Tibial nerve (tissue), 4 donors: ENCODE data around the gene TMEM147. TPM values are rescaled to one million over a fixed set of nuclear protein-coding genes. Genes with fewer than 3 reads are reported as not detected.

Source experiments
- DNase-seq, 2 donors: peaks; one replicate each; pipeline ENCODE4 v3.0.0-alpha.2; 2019; ENCODE audit warnings: low spot score in 2 of 2
- H3K27ac ChIP-seq, 4 donors: fragments of 200-600 bp; sonication (generic) in 3 of 4; one replicate each; pipeline ENCODE4 v1.5.1; 2017 to 2019; ENCODE audit warnings: mild to moderate bottlenecking in 1 of 4
- H3K27me3 ChIP-seq, 2 donors: fragments of 200-600 bp; sonication (generic) in 1 of 2; one replicate each; pipeline versions ENCODE4 v1.5.1 to v1.6.0; 2017 to 2019
- H3K36me3 ChIP-seq, 3 donors: fragments of 200-600 bp; sonication (generic); one replicate each; pipeline ENCODE4 v1.5.1; 2018 to 2019
- H3K4me1 ChIP-seq, 4 donors: fragments of 200-600 bp; sonication (generic) in 3 of 4; one replicate each; pipeline ENCODE4 v1.5.1; 2017 to 2019
- H3K4me3 ChIP-seq, 4 donors: fragments of 200-600 bp; sonication (generic) in 3 of 4; one replicate each; pipeline ENCODE4 v1.5.1; 2017 to 2019; ENCODE audit warnings: mild to moderate bottlenecking in 1 of 4, moderate library complexity in 1 of 4
- H3K9me3 ChIP-seq, 4 donors: fragments of 200-600 bp; sonication (generic) in 3 of 4; one replicate each; pipeline ENCODE4 v1.5.1; 2017 to 2019
- EP300 ChIP-seq, 2 donors: sonication (generic); formaldehyde crosslinking; IDR thresholded peaks; one replicate each; pipeline ENCODE4 v1.6.1; 2017; ENCODE audit warnings: antibody characterized with exemption in 2 of 2, mild to moderate bottlenecking in 1 of 2
- POLR2A ChIP-seq, 2 donors: fragments of 450-650 bp; IDR thresholded peaks; one replicate each; pipeline ENCODE4 v1.6.1; 2017; ENCODE audit warnings: antibody characterized with exemption in 2 of 2, mild to moderate bottlenecking in 2 of 2, moderate library complexity in 2 of 2
- WGBS, 2 donors: methylation state at CpG; one replicate each; pipeline ENCODE4 v1.1.5; 2018; 5-methylcytosine and 5-hydroxymethylcytosine counted together
- total RNA-seq, 4 donors: library from RNA; depleted of rRNA; stranded (reverse); fragments of >200 nt; gene quantifications; one replicate each; pipeline ENCODE4 v1.1.0, GENCODE V29; 2016
- TF ChIP-seq, protein P1 (sequence below), 5 experiments: fragments of 200-600 bp in 3 of 5; fragments of 450-650 bp in 2 of 5; sonication (generic) in 3 of 5; IDR thresholded peaks; one replicate each; pipeline ENCODE4 v1.5.1; 2016 to 2019; ENCODE audit warnings: antibody characterized with exemption in 5 of 5, mild to moderate bottlenecking in 3 of 5, moderate library complexity in 2 of 5

Gene TMEM147
- total RNA-seq, 4 donors from 2014 or later, result 63.8 to 103 (median 68.2) TPM

DNA sequence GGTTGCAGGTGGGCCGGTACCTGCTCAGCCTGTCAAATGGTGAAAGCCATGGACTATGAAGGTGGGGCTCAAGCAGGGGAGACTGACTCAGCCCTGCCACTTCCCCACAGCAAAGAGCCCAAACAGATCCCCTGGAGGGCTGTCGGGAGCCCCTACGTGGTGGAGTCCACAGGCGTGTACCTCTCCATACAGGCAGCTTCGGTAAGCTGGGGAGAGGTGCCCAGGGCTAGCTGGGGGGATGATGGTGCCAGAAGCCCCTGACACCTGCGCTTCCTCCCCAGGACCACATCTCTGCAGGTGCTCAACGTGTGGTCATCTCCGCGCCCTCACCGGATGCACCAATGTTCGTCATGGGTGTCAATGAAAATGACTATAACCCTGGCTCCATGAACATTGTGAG, 3.2 kb upstream of the TMEM147 start:
- WGBS, 2 donors, result 89 to 92% methylated on average over 10 to 11 of the region's 11 CpGs
- H3K4me1 ChIP-seq, result peaks cover 0 to 30% (median 15%) of the 10 kb centered on the region in 4 donors
- no peak overlapping the region for H3K4me3 ChIP-seq
- H3K27me3 ChIP-seq, result no peaks in the 10 kb centered on the region
- H3K9me3 ChIP-seq, result no peaks in the 10 kb centered on the region
- peaks cover 0 to 30% (median 0%) of the 10 kb centered on the region in 3 donors for H3K36me3 ChIP-seq
- H3K27ac ChIP-seq, result no peak overlapping the region
- no peak for DNase-seq
- TF ChIP-seq POLR2A (IDR thresholded peaks at IDR 0.05), result no peak
- TF ChIP-seq, protein P1, sequence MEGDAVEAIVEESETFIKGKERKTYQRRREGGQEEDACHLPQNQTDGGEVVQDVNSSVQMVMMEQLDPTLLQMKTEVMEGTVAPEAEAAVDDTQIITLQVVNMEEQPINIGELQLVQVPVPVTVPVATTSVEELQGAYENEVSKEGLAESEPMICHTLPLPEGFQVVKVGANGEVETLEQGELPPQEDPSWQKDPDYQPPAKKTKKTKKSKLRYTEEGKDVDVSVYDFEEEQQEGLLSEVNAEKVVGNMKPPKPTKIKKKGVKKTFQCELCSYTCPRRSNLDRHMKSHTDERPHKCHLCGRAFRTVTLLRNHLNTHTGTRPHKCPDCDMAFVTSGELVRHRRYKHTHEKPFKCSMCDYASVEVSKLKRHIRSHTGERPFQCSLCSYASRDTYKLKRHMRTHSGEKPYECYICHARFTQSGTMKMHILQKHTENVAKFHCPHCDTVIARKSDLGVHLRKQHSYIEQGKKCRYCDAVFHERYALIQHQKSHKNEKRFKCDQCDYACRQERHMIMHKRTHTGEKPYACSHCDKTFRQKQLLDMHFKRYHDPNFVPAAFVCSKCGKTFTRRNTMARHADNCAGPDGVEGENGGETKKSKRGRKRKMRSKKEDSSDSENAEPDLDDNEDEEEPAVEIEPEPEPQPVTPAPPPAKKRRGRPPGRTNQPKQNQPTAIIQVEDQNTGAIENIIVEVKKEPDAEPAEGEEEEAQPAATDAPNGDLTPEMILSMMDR (IDR thresholded peaks at IDR 0.05), result no peak
- no peak for TF ChIP-seq EP300 (IDR thresholded peaks at IDR 0.05)

DNA sequence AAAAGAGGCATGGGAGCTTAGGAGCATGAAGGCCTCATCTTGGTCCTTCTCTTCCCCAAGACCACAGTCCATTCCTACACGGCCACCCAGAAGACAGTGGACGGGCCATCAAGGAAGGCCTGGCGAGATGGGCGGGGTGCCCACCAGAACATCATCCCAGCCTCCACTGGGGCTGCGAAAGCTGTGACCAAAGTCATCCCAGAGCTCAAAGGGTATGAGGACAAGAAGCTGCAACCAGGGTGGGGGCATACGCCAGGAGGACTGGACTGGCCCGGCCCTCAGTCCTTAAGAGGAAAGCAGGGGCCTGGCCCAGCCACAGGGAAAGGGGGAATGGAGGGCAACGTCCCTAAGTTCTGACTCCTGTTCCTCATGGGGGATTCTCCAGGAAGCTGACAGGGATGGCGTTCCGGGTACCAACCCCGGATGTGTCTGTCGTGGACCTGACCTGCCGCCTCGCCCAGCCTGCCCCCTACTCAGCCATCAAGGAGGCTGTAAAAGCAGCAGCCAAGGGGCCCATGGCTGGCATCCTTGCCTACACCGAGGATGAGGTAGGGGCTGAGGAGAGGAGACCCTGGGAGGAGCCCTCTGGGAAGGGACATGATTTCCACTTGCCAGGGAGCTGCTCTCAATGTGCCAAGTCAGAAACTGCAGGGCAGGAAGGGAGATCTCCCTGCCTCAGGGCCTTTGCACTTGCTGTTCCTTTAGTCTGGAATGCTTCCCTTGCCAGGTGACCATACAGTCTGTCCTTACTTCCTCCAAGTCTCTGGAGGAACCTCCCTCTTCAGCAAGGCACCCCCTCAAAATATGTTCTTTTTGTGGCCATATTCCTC, 1.9 kb upstream of the TMEM147 start:
- H3K36me3 ChIP-seq, result peaks cover 0 to 42% (median 0%) of the 10 kb centered on the region in 3 donors
- no peaks in the 10 kb centered on the region for H3K9me3 ChIP-seq
- TF ChIP-seq, protein P1 (IDR thresholded peaks at IDR 0.05), result no peak
- TF ChIP-seq POLR2A (IDR thresholded peaks at IDR 0.05) (no peak), EP300 (IDR thresholded peaks at IDR 0.05) (no peak)
- no peak overlapping the region for H3K4me3 ChIP-seq
- 91% methylated on average over 15 of the region's 15 CpGs for WGBS, 2 donors
- H3K27ac ChIP-seq, result no peak overlapping the region
- no peaks in the 10 kb centered on the region for H3K27me3 ChIP-seq
- peaks cover 0 to 31% (median 15%) of the 10 kb centered on the region in 4 donors for H3K4me1 ChIP-seq
- DNase-seq, result no peak

DNA sequence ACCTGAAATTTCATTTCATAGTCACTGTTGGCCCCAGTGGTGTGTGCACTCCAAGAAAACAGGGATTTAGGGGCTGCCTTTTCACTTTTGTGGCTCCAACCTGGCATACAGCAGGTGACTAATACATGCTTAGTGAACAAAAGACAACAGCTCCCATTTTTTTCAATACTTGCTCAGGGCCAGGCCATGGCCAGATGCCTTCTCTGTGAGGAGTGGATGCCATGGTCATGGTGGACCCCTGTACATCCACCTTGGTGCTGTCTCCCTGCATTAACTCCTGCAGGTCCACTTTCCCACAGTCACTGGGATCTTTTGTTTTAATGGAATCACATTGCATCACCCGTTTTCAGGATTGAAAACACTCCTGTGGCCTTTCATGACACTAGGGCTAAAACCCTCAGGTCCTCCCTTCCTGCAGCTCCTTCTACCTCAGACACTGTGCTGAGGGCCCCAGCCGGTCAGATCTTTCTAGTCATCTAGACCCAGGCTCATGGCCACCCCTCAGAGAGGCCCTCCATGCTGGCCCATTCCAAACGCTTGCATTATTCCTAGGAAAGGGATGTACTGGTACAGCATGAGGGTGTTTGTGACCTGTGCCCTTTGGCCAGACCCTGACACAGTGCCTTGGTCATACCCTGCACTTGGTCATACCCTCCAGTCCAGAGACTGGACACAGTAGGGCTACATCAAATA, 1.2 kb upstream of the TMEM147 start:
- peak overlapping the region in 1 of 4 donors; percentile 88 for H3K27ac ChIP-seq
- H3K4me1 ChIP-seq, result peaks cover 0 to 37% (median 15%) of the 10 kb centered on the region in 4 donors
- no peaks in the 10 kb centered on the region for H3K27me3 ChIP-seq
- H3K36me3 ChIP-seq, result peaks cover 0 to 45% (median 0%) of the 10 kb centered on the region in 3 donors
- TF ChIP-seq, protein P1 (IDR thresholded peaks at IDR 0.05), result no peak
- no peak for TF ChIP-seq EP300 (IDR thresholded peaks at IDR 0.05)
- no peak for TF ChIP-seq POLR2A (IDR thresholded peaks at IDR 0.05)
- DNase-seq, result no peak
- H3K9me3 ChIP-seq, result no peaks in the 10 kb centered on the region
- H3K4me3 ChIP-seq, result peak overlapping the region; percentile 56 to 98 (median 80)
- 57 to 72% methylated on average over 3 of the region's 3 CpGs for WGBS, 2 donors

DNA sequence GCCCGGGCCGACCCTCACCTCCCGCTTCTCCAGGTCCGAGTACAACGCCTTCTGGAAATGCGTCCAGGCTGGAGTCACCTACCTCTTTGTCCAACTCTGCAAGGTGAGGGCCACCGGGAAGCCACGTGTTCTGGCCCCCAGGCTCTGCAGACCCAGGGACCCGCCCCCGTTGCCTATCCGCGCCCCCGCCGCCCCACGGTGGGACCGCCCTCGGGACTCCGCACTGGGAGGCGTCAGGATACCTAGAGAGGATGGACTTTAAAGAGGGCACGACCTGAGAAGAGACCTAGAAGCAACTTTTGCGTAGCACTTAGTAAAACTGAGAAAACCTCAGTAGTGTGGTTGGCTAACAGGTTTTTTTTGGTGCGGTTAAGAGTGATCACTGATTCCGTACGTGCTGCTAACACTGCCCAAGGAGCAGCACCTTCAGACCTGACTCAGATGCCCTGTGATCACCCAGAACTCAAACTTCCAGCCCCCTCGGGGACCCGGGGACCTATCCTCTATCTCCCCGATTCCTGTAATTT, 492 bp downstream of the TMEM147 start:
- H3K4me3 ChIP-seq, result peak overlapping the region; percentile 56 to 98 (median 80)
- no peak for DNase-seq
- H3K27ac ChIP-seq, result peak overlapping the region; percentile 54 to 88 (median 84)
- peaks cover 0 to 54% (median 0%) of the 10 kb centered on the region in 3 donors for H3K36me3 ChIP-seq
- WGBS, 2 donors, result 2 to 4% methylated on average over 27 of the region's 27 CpGs
- no peaks in the 10 kb centered on the region for H3K9me3 ChIP-seq
- peaks cover 0 to 37% (median 15%) of the 10 kb centered on the region in 4 donors for H3K4me1 ChIP-seq
- no peak for TF ChIP-seq EP300 (IDR thresholded peaks at IDR 0.05)
- TF ChIP-seq, protein P1 (IDR thresholded peaks at IDR 0.05), result no peak
- no peak for TF ChIP-seq POLR2A (IDR thresholded peaks at IDR 0.05)
- no peaks in the 10 kb centered on the region for H3K27me3 ChIP-seq
